GM04504 (cell line): ENCODE measurements around the gene PTGR2.
A peak's percentile ranks its signal among the peaks of the same experiment; 100 is the strongest.
"Not testable (repeated sequence)": the region's sequence is repeated elsewhere in the genome, so short reads cannot be mapped to it uniquely, and the experiment has no call there.

Experiments
- DNase-seq: peaks from one replicate; pipeline ENCODE4 v3.0.0-alpha.2; 2012; ENCODE audit warnings: low read depth

The PTGR2 gene

GRCh38 chr14:73887318-73887616 is 35.6 kb downstream of the PTGR2 start:
- no peak for DNase-seq

GRCh38 chr14:73887694-73888459 is 36.2 kb downstream of the PTGR2 start:
- no peak for DNase-seq

- DNase-seq, result no peak
Observed at GRCh38 chr14:73888460-73888725, 36.8 kb downstream of the PTGR2 start.

- peak; percentile 36 for DNase-seq
Observed at GRCh38 chr14:73888971-73889370, 37.3 kb downstream of the PTGR2 start.

GRCh38 chr14:73889376-73889775 is 37.7 kb downstream of the PTGR2 start:
- no peak for DNase-seq

- DNase-seq, result not testable (repeated sequence)
Observed at GRCh38 chr14:73894180-73894687, 42.6 kb downstream of the PTGR2 start.

- DNase-seq, result no peak
Observed at GRCh38 chr14:73895939-73896338, 44.3 kb downstream of the PTGR2 start.

GRCh38 chr14:73896521-73896920 is 44.9 kb downstream of the PTGR2 start:
- no peak for DNase-seq

- no peak for DNase-seq
Observed at GRCh38 chr14:73903028-73903427, 51.4 kb downstream of the PTGR2 start.

GRCh38 chr14:73909681-73910080 is 58.0 kb downstream of the PTGR2 start:
- no peak for DNase-seq

- no peak for DNase-seq
Observed at GRCh38 chr14:73913256-73913655, 61.6 kb downstream of the PTGR2 start.

- no peak for DNase-seq
Observed at GRCh38 chr14:73916324-73916723, 64.7 kb downstream of the PTGR2 start.

GRCh38 chr14:73919457-73919856 is 67.8 kb downstream of the PTGR2 start:
- not testable (repeated sequence) for DNase-seq

- DNase-seq, result no peak
Observed at GRCh38 chr14:73924337-73924736, 72.7 kb downstream of the PTGR2 start.
